ENCODE results near the gene SERPINA4. TPM values are rescaled to one million over a fixed set of nuclear protein-coding genes. Genes with fewer than 3 reads are reported as not detected.

The SERPINA4 gene
- total RNA-seq, 1 donor: not detected

DNA sequence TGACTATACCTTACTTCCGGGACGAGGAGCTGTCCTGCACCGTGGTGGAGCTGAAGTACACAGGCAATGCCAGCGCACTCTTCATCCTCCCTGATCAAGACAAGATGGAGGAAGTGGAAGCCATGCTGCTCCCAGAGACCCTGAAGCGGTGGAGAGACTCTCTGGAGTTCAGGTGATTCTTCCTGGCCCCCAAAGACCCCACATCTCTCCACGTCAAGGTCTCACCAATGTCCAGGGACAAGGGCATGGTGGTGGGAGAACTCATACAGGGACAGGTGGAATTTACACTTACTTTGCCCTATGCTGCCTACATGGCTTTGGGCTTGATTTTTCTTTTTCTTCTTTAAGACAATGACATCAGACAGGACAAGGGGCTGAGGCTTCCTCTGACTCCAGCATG, 58.1 kb downstream of the SERPINA4 start:
- DNase-seq (ENCODE audit: low read depth): no peak
- H3K4me3 ChIP-seq (ENCODE audit: low read depth, low read length): no peak overlapping the region
- TF ChIP-seq CTCF (IDR thresholded peaks at IDR 0.05; ENCODE audit: insufficient read depth, low read length): no peak

Other genes starting within 250 kb of the SERPINA4 start
- not detected in 2 replicates for gene SERPINA6, start 238.1 kb upstream of the SERPINA4 start, total RNA-seq (ENCODE audit: low replicate concordance)
- not detected in 2 replicates for gene SERPINA2, start 194.7 kb upstream of the SERPINA4 start, total RNA-seq (ENCODE audit: low replicate concordance)
- gene SERPINA1, start 172.8 kb upstream of the SERPINA4 start, total RNA-seq (ENCODE audit: low replicate concordance): not detected in 2 replicates
- not detected in 2 replicates for gene SERPINA11, start 108.6 kb upstream of the SERPINA4 start, total RNA-seq (ENCODE audit: low replicate concordance)
- gene SERPINA9, start 85.2 kb upstream of the SERPINA4 start, total RNA-seq (ENCODE audit: low replicate concordance): not detected in 2 replicates
- not detected in 2 replicates for gene SERPINA12, start 52.0 kb upstream of the SERPINA4 start, total RNA-seq (ENCODE audit: low replicate concordance)
- 0.09 TPM in 1 of 2 replicates, not detected in the other for gene SERPINA5, start 20.0 kb downstream of the SERPINA4 start, total RNA-seq (ENCODE audit: low replicate concordance)
- gene SERPINA3, start 50.9 kb downstream of the SERPINA4 start, total RNA-seq (ENCODE audit: low replicate concordance): 5.3 and 13.6 TPM in 2 replicates
- gene GSC, start 208.7 kb downstream of the SERPINA4 start, total RNA-seq (ENCODE audit: low replicate concordance): 2.1 and 2.5 TPM in 2 replicates